Mononuclear cell (primary cell): Measurements from ENCODE around the gene CTNNB1. TPM values are rescaled to one million over a fixed set of nuclear protein-coding genes. Genes with fewer than 3 reads are reported as not detected.
"Not testable (repeated sequence)": the region's sequence is repeated elsewhere in the genome, so short reads cannot be mapped to it uniquely, and the experiment has no call there.

Source experiments
- H3K27me3 ChIP-seq: 2 replicates; pipeline ENCODE4 v1.6.0; 2011; ENCODE audit warnings: low read length, control low read depth; ENCODE audit not compliant: insufficient read depth
- H3K4me1 ChIP-seq: 2 replicates; pipeline ENCODE4 v1.5.1; 2011; ENCODE audit warnings: mild to moderate bottlenecking, low read length, control low read depth; ENCODE audit not compliant: insufficient read depth
- H3K4me3 ChIP-seq: 2 replicates; pipeline ENCODE4 v1.5.1; 2011; ENCODE audit warnings: mild to moderate bottlenecking, low read length, moderate library complexity
- H3K9me3 ChIP-seq: 2 replicates; pipeline ENCODE4 v1.5.1; 2011; ENCODE audit warnings: low read depth, mild to moderate bottlenecking, control low read depth, low read length
- total RNA-seq: library from RNA; depleted of rRNA; stranded (reverse); fragments of >200 nt; gene quantifications from one replicate; pipeline ENCODE4 v1.2.3, GENCODE V29; 2012

Gene CTNNB1
- total RNA-seq, 1 donor = 675 TPM

DNA sequence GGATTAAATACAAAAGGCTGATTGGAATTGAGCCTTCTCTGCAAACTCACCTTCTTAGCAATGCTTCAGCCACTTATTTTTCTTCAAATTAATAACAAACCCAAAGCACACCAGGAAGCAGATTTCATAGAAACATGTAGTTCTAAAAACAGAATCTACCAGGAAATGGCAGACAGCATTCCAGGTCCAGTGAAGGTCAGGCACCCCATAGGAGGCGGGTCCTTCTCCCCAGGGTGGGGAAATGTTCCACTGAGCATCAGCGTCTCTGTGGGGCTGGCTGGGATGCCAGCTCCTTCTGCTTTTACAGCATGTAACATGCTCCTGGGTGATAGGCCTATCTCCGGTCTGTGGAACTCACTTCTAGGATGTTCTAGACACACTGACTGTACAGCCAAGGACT, 49.2 kb downstream of the CTNNB1 start:
- H3K4me1 ChIP-seq = no peaks in the 10 kb centered on the region
- no peaks in the 10 kb centered on the region for H3K9me3 ChIP-seq
- no peak overlapping the region for H3K4me3 ChIP-seq
- H3K27me3 ChIP-seq = no peaks in the 10 kb centered on the region

DNA sequence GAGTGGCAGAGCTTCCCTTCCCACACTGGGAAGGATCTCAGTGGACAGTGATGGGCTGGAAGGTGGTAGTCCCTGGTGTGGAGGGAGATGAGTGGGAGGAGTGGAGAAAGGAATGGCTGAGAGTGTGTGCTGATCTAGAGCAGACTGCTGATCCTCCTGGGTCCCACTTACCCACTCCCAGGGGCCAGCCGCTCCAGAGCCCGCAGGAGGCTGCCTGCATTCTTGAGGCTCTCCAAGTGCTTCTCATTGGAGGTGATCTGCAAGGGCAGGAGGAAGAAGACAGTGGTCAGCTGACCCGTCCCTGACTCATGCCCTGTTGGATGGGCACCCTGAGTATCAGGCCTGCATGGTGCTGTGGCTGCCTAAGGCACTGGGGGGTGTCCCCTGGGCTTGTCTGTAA, 50.0 kb downstream of the CTNNB1 start:
- no peaks in the 10 kb centered on the region for H3K27me3 ChIP-seq
- H3K9me3 ChIP-seq = no peaks in the 10 kb centered on the region
- H3K4me3 ChIP-seq = no peak overlapping the region
- no peaks in the 10 kb centered on the region for H3K4me1 ChIP-seq

DNA sequence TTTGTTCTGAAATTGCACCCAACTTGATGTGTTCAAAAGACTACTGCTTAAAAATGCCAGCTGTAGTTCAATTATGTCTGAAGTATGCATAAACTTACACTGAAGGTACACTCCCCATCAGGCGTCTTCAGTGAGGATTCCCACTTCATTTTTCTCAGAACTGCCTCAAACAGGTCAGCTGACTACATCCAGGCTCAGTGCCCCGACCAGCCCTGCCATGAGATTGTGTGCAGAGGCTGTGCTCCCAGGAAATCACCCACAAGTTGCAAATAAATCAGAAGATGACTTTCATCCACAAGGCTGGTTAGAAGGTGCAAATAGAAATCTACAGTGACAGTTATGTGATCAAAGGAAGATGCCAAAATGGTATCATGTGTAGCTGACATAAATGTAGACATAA, 51.5 kb downstream of the CTNNB1 start:
- H3K27me3 ChIP-seq = no peaks in the 10 kb centered on the region
- no peaks in the 10 kb centered on the region for H3K4me1 ChIP-seq
- no peaks in the 10 kb centered on the region for H3K9me3 ChIP-seq
- H3K4me3 ChIP-seq = no peak overlapping the region

DNA sequence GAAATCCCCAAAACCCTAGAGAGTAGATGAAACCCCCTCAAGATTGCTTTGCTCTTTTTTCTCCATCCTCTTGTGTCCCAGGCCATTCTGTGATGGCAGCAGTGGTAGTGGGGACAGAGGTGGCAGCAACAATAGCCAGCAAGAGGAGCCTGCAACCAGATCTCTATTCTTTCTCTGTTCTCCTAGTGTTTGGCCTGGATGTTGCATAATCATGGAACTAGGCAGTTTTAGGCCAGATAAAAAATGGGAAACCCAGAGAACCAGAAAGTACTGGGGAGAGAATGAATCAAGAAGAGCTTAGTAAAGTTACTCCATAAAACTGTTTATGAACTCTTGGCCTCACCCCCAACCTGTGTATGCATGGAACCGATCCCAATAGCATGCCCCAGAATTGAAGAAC, 52.3 kb downstream of the CTNNB1 start:
- Histone ChIP-seq H3K4me1 (no peaks in the 10 kb centered on the region), H3K9me3 (no peaks in the 10 kb centered on the region), H3K4me3 (no peak overlapping the region), H3K27me3 (no peaks in the 10 kb centered on the region)

DNA sequence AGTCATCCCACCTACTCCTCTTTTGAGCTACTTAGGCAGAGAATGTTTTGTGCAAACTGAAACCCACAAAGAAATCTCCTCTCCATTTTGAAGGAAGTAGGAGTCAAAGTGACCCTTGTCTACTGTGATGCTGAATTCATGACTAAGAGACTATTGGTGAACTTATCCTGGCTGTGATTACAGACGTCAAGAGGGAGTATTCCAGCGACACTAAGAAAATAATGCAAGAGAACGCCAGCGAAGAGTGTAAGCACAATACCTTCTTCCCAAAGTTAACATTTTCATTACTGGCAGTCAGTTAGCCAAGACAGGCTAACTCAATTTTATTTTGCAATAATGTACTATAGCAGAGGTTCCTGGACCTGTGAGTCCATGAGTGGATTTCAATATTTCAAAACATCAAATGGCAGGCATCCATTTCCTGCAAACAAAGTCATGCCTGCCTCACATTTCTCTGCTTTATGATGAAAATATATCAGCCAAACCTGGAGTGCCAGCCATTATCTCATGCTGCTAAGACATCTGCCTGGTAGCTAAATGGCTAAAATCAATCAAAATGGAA, 59.0 kb downstream of the CTNNB1 start:
- Histone ChIP-seq H3K4me3 (no peak overlapping the region), H3K27me3 (no peaks in the 10 kb centered on the region), H3K9me3 (no peaks in the 10 kb centered on the region), H3K4me1 (no peaks in the 10 kb centered on the region)

DNA sequence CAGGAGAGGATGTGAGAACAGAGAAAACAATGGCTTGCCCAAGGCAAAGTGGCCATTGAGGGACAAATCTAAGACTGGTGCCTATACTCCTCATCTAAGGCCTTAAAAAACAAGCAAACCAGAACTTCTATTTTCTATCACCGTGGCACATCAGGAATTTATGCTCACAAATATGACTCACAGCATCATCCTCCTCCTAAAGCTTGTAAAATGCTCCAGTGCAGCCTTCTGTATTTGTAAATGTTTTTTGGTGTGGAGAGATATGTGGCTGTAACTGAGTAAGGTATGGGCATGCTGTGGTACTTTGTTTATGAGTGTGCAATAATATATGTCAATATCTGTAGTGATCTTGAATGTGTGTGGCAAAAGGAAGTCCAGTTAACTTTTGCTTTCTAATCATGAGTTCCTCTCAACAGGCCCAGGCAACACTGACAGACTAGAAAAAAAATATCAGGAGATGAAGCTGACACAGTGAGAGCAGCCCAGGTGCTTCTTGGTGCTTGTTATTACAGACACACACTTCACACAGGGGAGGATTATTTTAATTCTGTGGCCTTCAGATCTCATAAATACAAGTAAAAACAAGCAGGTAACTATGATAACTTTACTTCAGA, 60.3 kb downstream of the CTNNB1 start:
- Histone ChIP-seq H3K27me3 (no peaks in the 10 kb centered on the region), H3K4me1 (no peaks in the 10 kb centered on the region), H3K9me3 (no peaks in the 10 kb centered on the region), H3K4me3 (no peak overlapping the region)

DNA sequence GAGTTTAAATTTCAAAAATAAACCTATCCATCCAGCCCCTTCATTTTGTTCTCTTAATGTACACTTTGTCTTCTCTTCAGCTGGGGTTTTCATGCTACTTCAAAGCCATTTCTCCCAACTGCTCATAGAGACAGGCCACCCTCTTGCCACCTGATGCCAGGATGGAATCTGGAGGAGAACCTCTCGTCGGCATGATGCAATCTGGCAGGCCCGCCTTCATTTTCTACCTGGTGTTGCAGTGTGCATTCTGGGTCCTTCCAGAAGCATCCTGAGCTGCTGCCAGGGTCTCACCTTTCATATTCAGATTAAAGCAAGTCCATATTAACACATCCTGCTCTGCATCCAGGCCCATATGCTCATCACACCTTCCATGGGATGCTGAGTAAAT, 60.8 kb downstream of the CTNNB1 start:
- no peaks in the 10 kb centered on the region for H3K27me3 ChIP-seq
- no peak overlapping the region for H3K4me3 ChIP-seq
- H3K9me3 ChIP-seq = no peaks in the 10 kb centered on the region

DNA sequence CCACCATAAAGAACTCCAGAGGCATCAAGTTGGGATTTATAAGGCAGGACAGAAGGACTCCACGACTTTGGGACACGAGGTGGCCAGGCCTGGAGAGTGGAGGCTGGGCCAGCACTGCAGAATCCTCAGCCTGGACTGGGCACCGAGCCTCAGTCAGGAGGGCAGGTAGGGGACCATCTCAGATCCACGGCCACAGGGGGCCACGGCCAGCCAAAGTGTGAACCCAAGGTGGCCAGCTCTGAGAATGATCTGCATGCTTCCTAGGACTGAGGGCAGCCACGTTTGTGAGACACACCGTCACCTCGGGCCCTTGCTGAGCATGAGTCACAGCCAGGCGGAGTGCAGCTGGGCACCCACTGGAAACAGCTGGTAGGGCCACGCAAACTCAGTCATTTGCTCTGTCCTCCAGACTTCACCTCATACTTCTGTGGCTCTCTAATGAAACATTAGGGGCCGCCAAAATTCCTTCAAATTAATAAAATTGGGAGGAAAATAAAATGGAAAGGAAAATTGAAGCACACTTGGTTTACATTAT, 65.8 kb downstream of the CTNNB1 start:
- H3K9me3 ChIP-seq = no peaks in the 10 kb centered on the region
- no peaks in the 10 kb centered on the region for H3K4me1 ChIP-seq
- H3K4me3 ChIP-seq = no peak overlapping the region
- H3K27me3 ChIP-seq = no peaks in the 10 kb centered on the region

More for the DNA sequence above, 60.8 kb downstream of the CTNNB1 start:
- no peaks in the 10 kb centered on the region for H3K4me1 ChIP-seq

DNA sequence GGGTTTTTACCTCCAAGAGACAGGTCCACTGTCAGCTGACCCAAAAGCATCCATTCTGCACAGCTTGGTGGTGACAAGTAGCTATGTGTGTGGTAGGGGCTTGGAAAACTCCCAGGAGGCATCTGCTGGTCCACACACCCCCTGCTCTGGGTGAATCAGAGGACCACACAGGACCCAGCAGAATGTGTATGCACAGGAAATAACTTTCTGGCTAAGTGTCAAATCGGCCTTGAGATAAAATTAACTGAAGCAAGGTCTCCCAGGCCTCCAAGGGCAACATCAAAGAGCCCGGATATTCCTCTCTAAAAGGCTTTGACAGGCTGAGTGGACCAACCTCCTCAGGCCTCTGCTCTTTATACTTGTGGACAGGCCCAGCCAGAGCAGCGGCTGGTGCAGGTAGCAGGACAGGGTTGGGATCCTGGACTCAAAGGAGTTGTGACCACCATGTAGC, 66.5 kb downstream of the CTNNB1 start:
- Histone ChIP-seq H3K4me1 (no peaks in the 10 kb centered on the region), H3K4me3 (no peak overlapping the region), H3K9me3 (no peaks in the 10 kb centered on the region), H3K27me3 (no peaks in the 10 kb centered on the region)

DNA sequence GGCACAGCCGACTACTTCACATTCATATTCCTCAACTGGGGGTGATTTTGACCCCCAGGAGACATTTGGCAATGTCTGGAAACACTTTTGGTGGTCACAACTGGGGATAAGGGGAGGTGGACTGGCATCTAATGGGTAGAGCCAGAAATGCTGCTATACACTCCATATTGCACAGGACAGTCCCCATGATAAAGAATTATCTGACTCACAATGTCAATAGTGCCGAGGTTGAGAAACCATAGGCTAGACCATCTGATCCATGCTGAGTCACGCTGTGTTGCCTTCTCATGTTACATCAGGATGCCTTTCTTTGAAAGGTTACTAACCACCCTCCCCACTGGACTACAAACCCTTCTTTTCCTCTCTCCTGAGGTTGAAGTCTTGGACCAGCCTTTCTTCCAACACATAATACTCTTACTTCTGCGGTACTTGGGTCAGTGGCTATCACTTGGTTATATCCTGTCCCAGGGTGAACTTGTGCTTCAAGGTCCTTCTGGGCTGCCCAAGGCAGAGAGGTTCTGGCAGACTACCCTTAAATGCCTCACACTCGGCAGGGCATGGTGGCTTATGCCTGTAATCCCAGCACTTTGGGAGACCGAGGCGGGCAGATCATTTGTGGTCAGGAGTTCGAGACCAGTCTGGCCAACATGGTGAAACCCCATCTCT, 68.8 kb downstream of the CTNNB1 start:
- no peak overlapping the region for H3K4me3 ChIP-seq
- H3K4me1 ChIP-seq = no peaks in the 10 kb centered on the region
- no peaks in the 10 kb centered on the region for H3K27me3 ChIP-seq
- no peaks in the 10 kb centered on the region for H3K9me3 ChIP-seq

DNA sequence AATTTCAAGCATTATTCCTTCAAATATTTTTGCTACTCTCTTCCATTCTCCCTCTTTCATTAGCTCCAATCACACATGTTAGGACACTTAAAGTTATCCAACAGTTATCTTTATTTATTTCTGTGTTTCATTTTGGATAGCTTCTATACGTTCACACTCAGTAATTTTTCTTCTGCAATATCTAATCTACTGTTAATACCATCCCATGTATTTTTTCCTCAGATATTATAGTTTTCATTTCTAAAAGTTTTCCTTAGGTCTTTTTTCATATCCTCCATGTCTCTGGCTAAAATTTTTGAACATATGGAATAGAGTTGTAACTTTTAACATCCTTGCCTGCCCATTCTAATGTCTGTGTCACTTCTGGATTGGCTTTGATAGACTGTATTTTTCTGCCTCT, 73.4 kb downstream of the CTNNB1 start:
- H3K4me1 ChIP-seq = no peaks in the 10 kb centered on the region
- H3K9me3 ChIP-seq = no peaks in the 10 kb centered on the region
- no peaks in the 10 kb centered on the region for H3K27me3 ChIP-seq
- no peak overlapping the region for H3K4me3 ChIP-seq

DNA sequence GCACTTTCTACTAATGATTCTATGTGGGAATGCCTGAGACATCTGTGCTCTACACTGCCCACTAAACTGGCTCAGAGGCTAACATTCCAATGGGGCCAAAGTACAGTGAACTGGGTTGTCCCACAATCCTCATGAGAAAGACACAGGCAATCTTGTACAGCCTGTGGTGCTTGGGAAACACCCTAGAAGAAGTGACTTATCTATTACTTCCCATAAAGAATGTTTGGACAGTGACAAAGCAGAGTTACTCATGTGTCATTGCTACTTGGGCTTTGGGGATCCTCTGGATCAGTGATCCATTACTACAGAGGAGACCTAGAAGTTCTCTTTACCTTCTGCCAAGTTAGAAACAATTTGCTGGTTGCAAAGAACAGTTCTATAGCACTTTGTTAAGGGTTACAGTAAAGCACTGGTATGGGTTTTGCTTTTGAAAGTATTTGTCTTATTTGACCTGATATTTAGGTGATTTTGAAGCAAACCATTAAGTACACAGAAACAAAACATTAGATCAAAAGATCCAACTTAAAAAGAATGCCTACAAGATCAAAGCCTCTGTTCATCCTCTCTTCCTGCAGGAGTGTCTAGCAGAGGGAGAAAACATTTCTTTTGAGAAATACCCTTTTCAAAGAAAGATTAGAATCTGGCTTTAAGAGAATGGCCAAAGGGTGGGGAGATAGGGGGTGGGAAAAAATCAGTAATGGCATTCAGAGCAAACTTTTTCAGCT, 75.8 kb downstream of the CTNNB1 start:
- H3K27me3 ChIP-seq = no peaks in the 10 kb centered on the region
- no peak overlapping the region for H3K4me3 ChIP-seq
- no peaks in the 10 kb centered on the region for H3K4me1 ChIP-seq

DNA sequence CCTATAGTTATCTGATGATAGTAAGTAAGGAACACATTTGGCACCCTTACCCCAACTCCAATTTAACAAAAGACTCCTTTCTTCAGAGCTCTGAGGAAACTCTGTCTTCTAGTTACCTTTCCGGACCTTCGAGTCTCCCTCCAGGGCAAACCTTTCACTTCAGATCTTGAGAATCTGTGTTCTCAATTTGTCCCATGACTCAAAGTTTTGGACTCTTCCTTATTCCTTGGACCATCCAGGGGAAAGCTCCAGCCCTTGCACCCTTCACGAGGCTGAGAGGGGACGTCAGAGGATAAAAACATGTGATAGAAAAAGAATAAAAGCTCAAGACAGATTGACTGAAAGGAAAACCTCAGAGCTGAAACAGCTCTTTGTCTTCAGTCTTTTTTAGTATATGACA, 76.9 kb downstream of the CTNNB1 start:
- Histone ChIP-seq H3K27me3 (no peaks in the 10 kb centered on the region), H3K4me1 (no peaks in the 10 kb centered on the region), H3K4me3 (no peak overlapping the region), H3K9me3 (no peaks in the 10 kb centered on the region)

More for the DNA sequence above, 75.8 kb downstream of the CTNNB1 start:
- no peaks in the 10 kb centered on the region for H3K9me3 ChIP-seq

DNA sequence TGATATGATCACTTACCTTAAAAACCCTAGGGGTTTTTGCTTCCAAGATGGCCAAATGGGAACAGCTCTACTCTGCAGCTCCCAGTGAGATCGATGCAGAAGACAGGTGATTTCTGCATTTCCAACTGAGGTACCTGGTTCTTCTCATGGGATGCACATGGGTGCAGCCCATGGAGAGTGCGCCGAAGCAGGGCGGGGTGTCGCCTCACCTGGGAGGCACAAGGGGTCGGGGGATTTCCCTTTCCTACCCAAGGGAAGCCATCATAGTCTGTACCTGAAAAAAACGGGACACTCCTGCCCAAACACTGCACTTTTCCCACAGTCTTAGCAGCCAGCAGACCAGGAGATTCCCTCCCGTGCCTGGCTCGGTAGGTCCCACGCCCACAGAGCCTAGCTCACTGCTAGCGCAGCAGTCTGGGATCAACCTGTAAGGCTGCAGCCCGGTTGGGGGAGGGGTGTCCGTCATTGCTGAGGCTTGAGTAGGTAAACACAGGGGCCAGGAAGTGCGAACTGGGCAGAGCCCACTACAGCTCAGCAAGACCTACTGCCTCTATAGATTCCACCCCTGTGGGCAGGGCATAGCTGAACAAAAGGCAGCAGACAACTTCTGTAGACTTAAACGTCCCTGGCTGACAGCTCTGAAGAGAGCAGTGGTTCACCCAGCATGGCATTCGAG, 78.6 kb downstream of the CTNNB1 start:
- Histone ChIP-seq H3K4me3 (no peak overlapping the region), H3K4me1 (no peaks in the 10 kb centered on the region), H3K9me3 (no peaks in the 10 kb centered on the region), H3K27me3 (no peaks in the 10 kb centered on the region)

DNA sequence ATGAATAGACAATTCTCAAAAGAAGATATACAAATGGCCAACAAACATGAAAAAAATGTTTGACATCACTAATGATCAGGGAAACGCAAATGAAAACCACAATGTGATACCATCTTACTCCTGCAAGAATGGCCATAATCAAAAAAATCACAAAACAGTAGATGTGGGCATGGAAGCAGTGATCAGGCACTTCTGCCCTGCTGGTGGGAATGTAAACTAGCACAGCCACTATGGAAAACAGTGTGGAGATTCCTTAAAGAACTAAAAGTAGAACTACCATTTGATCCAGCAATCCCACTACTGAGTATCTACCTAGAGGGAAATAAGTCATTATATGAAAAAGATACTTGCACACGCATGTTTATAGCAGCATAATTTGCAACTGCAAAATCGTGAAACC, 85.6 kb downstream of the CTNNB1 start:
- H3K9me3 ChIP-seq, H3K4me1 ChIP-seq, H3K4me3 ChIP-seq, H3K27me3 ChIP-seq: not testable (repeated sequence)
